PC-3 (cell line): ENCODE results near the gene CD86.

Experiments used
- CTCF ChIP-seq: fragments of 300-600 bp; sonication (generic); conservative IDR thresholded peaks from 2 replicates; pipeline ENCODE4 v1.5.1; 2017; ENCODE audit warnings: antibody characterized with exemption, low read depth, mild to moderate bottlenecking, low read length
- EZH2 ChIP-seq: fragments of 300-600 bp; sonication (generic); IDR thresholded peaks from one replicate; pipeline ENCODE4 v1.6.1; 2017; ENCODE audit warnings: antibody characterized with exemption, mild to moderate bottlenecking, low read length; ENCODE audit not compliant: unreplicated experiment
- EZH2phosphoT487 ChIP-seq: fragments of 300-600 bp; sonication (generic); IDR thresholded peaks from 2 replicates; pipeline ENCODE4 v1.6.1; 2018; ENCODE audit warnings: mild to moderate bottlenecking, antibody characterized with exemption, low read length, borderline replicate concordance

GRCh38 chr3:122099255-122099654, 44.1 kb downstream of the CD86 start:
- TF ChIP-seq CTCF (no peak), EZH2phosphoT487 (no peak), EZH2 (no peak)
